Activated CD4-positive, alpha-beta T cell treated with anti-CD3 and anti-CD28 coated beads for 24 hours (primary cell): Measurements from ENCODE around the gene MED14.

Experiments
- DNase-seq, 2 donors: peaks; one replicate each; pipeline ENCODE4 v3.0.0-alpha.2; 2020; ENCODE audit warnings: low read depth in 2 of 2

The MED14 gene

GRCh38 chrX:40603446-40603845, 131.9 kb downstream of the MED14 start:
- DNase-seq = no peak
